ENCODE measurements around the gene ANKRD33.

Gene ANKRD33

GRCh38 chr12:51889216-51890132 lies 1.6 kb downstream of the ANKRD33 start:
- TF ChIP-seq, protein P1, sequence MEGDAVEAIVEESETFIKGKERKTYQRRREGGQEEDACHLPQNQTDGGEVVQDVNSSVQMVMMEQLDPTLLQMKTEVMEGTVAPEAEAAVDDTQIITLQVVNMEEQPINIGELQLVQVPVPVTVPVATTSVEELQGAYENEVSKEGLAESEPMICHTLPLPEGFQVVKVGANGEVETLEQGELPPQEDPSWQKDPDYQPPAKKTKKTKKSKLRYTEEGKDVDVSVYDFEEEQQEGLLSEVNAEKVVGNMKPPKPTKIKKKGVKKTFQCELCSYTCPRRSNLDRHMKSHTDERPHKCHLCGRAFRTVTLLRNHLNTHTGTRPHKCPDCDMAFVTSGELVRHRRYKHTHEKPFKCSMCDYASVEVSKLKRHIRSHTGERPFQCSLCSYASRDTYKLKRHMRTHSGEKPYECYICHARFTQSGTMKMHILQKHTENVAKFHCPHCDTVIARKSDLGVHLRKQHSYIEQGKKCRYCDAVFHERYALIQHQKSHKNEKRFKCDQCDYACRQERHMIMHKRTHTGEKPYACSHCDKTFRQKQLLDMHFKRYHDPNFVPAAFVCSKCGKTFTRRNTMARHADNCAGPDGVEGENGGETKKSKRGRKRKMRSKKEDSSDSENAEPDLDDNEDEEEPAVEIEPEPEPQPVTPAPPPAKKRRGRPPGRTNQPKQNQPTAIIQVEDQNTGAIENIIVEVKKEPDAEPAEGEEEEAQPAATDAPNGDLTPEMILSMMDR (IDR thresholded peaks at IDR 0.05; ENCODE audit: borderline replicate concordance, insufficient read depth, low read depth, low read length): 0 out of 2 replicates have a peak, but pooled peaks have one; percentile 4
- no peak overlapping the region for H3K4me3 ChIP-seq (ENCODE audit: low read depth, low read length)

DNA sequence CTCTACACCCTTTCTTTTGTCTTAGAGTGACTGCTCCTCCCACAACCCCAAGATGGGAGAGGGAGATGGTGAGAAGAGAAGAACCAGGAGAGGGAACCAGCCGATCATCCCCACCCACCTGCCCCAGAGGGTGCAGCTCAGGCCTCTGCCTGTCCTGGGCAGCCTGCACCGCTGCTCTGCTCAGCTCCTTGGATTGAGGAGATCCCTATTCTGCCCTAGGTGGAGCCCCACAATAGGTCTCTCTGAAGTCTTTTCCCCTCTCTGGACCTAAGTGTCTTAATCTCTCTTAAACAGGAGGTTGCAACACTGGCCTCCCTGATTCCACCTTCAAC lies 2.2 kb downstream of the ANKRD33 start:
- TF ChIP-seq, protein P1 (IDR thresholded peaks at IDR 0.05; ENCODE audit: borderline replicate concordance, insufficient read depth, low read depth, low read length): no peak
- no peak overlapping the region for H3K4me3 ChIP-seq (ENCODE audit: low read depth, low read length)

DNA sequence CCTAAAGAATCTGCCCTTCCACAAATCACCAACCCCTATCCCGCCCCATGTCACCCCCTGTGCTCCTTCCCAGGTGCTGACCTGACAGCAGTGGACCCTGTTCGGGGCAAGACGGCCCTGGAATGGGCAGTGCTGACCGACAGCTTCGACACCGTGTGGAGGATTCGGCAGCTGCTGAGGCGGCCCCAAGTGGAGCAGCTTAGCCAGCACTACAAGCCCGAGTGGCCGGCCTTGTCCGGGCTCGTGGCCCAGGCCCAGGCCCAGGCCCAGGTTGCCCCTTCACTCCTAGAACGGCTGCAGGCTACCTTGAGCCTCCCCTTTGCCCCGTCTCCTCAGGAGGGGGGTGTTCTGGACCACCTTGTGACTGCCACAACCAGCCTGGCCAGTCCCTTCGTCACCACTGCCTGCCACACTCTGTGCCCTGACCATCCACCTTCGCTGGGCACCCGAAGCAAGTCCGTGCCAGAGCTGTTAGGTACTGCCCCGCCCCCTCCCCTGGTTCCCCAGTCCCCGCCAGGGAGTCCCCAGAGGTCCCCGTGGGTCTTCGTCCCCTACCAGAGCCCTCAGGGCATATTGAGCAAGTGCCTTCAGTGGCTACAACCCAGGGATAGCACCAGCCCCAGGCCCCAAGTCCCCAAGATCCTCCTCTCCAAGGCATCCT lies 2.7 kb downstream of the ANKRD33 start:
- no peak overlapping the region for H3K4me3 ChIP-seq (ENCODE audit: low read depth, low read length)
- TF ChIP-seq, protein P1 (IDR thresholded peaks at IDR 0.05; ENCODE audit: borderline replicate concordance, insufficient read depth, low read depth, low read length): no peak

- no peak overlapping the region for H3K4me3 ChIP-seq (ENCODE audit: low read depth, low read length)
- TF ChIP-seq, protein P1 (IDR thresholded peaks at IDR 0.05; ENCODE audit: borderline replicate concordance, insufficient read depth, low read depth, low read length): no peak
Observed at GRCh38 chr12:51891843-51892242, 3.9 kb downstream of the ANKRD33 start.

DNA sequence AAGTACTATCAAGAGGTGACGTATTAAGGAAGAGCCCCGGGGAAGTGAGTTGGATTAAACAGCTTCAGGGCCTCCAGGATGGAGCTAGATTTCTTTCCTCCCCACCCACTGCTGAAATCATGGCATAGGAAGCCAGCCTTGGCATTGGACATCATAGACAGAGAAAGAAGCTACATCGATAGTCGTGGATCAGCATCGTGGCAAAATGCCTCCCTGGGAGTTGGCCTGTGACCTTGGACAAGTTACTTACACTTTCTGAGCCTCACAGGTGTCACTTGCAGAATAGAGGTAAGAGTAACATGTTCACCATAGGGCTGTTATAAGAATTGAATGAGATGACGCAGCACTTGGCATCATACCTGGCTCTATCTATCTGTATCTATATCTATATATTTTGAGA lies 5.9 kb downstream of the ANKRD33 start:
- H3K4me3 ChIP-seq (ENCODE audit: low read depth, low read length): no peak overlapping the region

GRCh38 chr12:51895378-51896135 lies 7.7 kb downstream of the ANKRD33 start:
- H3K4me3 ChIP-seq (ENCODE audit: low read depth, low read length): no peak overlapping the region
- TF ChIP-seq, protein P1 (IDR thresholded peaks at IDR 0.05; ENCODE audit: borderline replicate concordance, insufficient read depth, low read depth, low read length): no peak

More for the DNA sequence above, 5.9 kb downstream of the ANKRD33 start:
- TF ChIP-seq, protein P1 (IDR thresholded peaks at IDR 0.05; ENCODE audit: borderline replicate concordance, insufficient read depth, low read depth, low read length): no peak

Measured in GM12875 (cell line).